GM12878 (cell line): ENCODE data around the gene ABCA13. TPM values are rescaled to one million over a fixed set of nuclear protein-coding genes. Genes with fewer than 3 reads are reported as not detected.

Experiments
- ATAC-seq: fragments of 200-7000 bp; cut with Tn5 transposase; 3 replicates; pipeline ENCODE4 v1.9.1; 2020; ENCODE audit warnings: mild to moderate bottlenecking, moderate library complexity
- BruUV-seq: library from RNA; stranded (reverse); fragments of 400-500 nt; replicated peaks from 2 replicates; lab custom pipeline; 2021; lab: Mats Ljungman, UMichigan
- CTCF ChIA-PET: fragments of 300-600 bp; sonication (Branson Sonifier 250); formaldehyde crosslinking; extraction: SDS; loops from one replicate; lab custom pipeline; 2021; ENCODE audit warnings: inconsistent platforms; lab: Yijun Ruan, JAX
- POLR2A ChIA-PET: fragments of 350-600 bp; formaldehyde crosslinking; extraction: SDS; loops from one replicate; lab custom pipeline; 2021; ENCODE audit warnings: inconsistent platforms; lab: Charles Lee
- RAD21 ChIA-PET: fragments of 300-600 bp; sonication (Branson Sonifier 250); formaldehyde crosslinking; loops from one replicate; lab custom pipeline; 2023; ENCODE audit warnings: antibody characterized with exemption; ENCODE audit not compliant: unreplicated experiment; lab: Charles Lee
- SMC1A ChIA-PET: fragments of 300-600 bp; sonication (Branson Sonifier 250); formaldehyde crosslinking; loops from one replicate; lab custom pipeline; 2023; ENCODE audit not compliant: unreplicated experiment, uncharacterized antibody; lab: Charles Lee
- DNase-seq: peaks from one replicate; pipeline ENCODE4 v3.0.0-alpha.2; 2011; ENCODE audit warnings: low read depth, low spot score
- FAIRE-seq: peaks from 3 replicates; lab custom pipeline; 2011; peaks lifted over from hg19 to GRCh38; lab: Jason Lieb, UNC
- H2AFZ ChIP-seq: 2 replicates; pipeline ENCODE4 v1.6.0; 2011; ENCODE audit warnings: low read depth, low read length, control low read depth; ENCODE audit not compliant: control insufficient read depth
- H3K27ac ChIP-seq: 2 replicates; pipeline ENCODE4 v1.5.1; 2011; ENCODE audit warnings: control low read depth; ENCODE audit not compliant: control insufficient read depth, insufficient read depth
- H3K27me3 ChIP-seq, 2 experiments: replicated peaks in 1 of 2; 2 replicates each; pipeline versions ENCODE4 v1.6.0 to v1.6.1; 2011; ENCODE audit warnings: low read length in 1 of 2; ENCODE audit not compliant: control insufficient read depth in 2 of 2, insufficient read depth in 2 of 2
- H3K36me3 ChIP-seq, 2 experiments: 2 replicates each; pipeline ENCODE4 v1.5.1; 2011; ENCODE audit warnings: low read length in 1 of 2; ENCODE audit not compliant: control insufficient read depth in 2 of 2, insufficient read depth in 2 of 2
- H3K4me1 ChIP-seq: 2 replicates; pipeline ENCODE4 v1.6.1; 2011; ENCODE audit warnings: mild to moderate bottlenecking, low read length, moderate library complexity, mixed read lengths; ENCODE audit not compliant: control insufficient read depth, insufficient read depth
- H3K4me2 ChIP-seq: 2 replicates; pipeline ENCODE4 v1.6.0; 2011; ENCODE audit warnings: control low read depth; ENCODE audit not compliant: control insufficient read depth, insufficient read depth
- H3K4me3 ChIP-seq: fragments of 200-600 bp; sonication (generic); 2 replicates; pipeline ENCODE4 v1.5.1; 2016
- H3K79me2 ChIP-seq: 2 replicates; pipeline ENCODE4 v1.6.0; 2011; ENCODE audit warnings: low read length; ENCODE audit not compliant: control insufficient read depth, insufficient read depth
- H3K9ac ChIP-seq: 2 replicates; pipeline ENCODE4 v1.8.0; 2011; ENCODE audit warnings: low read length, control low read depth, mixed read lengths; ENCODE audit not compliant: control insufficient read depth, insufficient read depth
- H3K9me3 ChIP-seq: replicated peaks from 3 replicates; pipeline ENCODE4 v1.5.1; 2011; ENCODE audit warnings: mild to moderate bottlenecking, low read length; ENCODE audit not compliant: control insufficient read depth, insufficient read depth
- H4K20me1 ChIP-seq: 2 replicates; pipeline ENCODE4 v1.6.0; 2011; ENCODE audit not compliant: control insufficient read depth, insufficient read depth
- CBFB ChIP-seq: IDR thresholded peaks from 2 replicates; pipeline ENCODE4 v1.6.1; 2016; ENCODE audit warnings: antibody characterized with exemption, low read depth
- HCFC1 ChIP-seq: fragments of 150-350 bp; IDR thresholded peaks from 2 replicates; pipeline ENCODE4 v1.6.1; 2014; ENCODE audit warnings: low read length
- HDAC2 ChIP-seq: fragments of 200-600 bp; sonication (generic); IDR thresholded peaks from 2 replicates; pipeline ENCODE4 v1.6.1; 2017
- HSF1 ChIP-seq: fragments of 150-350 bp; IDR thresholded peaks from 2 replicates; pipeline ENCODE4 v1.6.1; 2014; ENCODE audit warnings: mild to moderate bottlenecking, low read depth, low read length
- IRF4 ChIP-seq: IDR thresholded peaks from 2 replicates; pipeline ENCODE4 v1.6.1; 2011; ENCODE audit warnings: low read depth, low read length
- MEF2A ChIP-seq: IDR thresholded peaks from 2 replicates; pipeline ENCODE4 v1.6.1; 2011; ENCODE audit warnings: low read depth, mild to moderate bottlenecking, low read length, moderate library complexity; ENCODE audit not compliant: insufficient read depth
- NFIC ChIP-seq: IDR thresholded peaks from 2 replicates; pipeline ENCODE4 v1.6.1; 2012; ENCODE audit warnings: low read depth, mild to moderate bottlenecking, inconsistent platforms, low read length, moderate library complexity
- RAD51 ChIP-seq: fragments of 450-650 bp; IDR thresholded peaks from 2 replicates; pipeline ENCODE4 v1.6.1; 2016; ENCODE audit warnings: moderate library complexity, mild to moderate bottlenecking, inconsistent platforms
- RELB ChIP-seq: fragments of 450-650 bp; IDR thresholded peaks from 2 replicates; pipeline ENCODE4 v1.6.1; 2017; ENCODE audit warnings: low read depth, mild to moderate bottlenecking, moderate library complexity
- TAF1 ChIP-seq: IDR thresholded peaks from 2 replicates; pipeline ENCODE4 v1.6.1; 2011; ENCODE audit warnings: mild to moderate bottlenecking, low read depth, low read length, borderline replicate concordance
- TCF12 ChIP-seq: IDR thresholded peaks from 2 replicates; pipeline ENCODE4 v1.6.1; 2011; ENCODE audit warnings: low read depth, mild to moderate bottlenecking, low read length
- ZBED1 ChIP-seq: IDR thresholded peaks from 2 replicates; pipeline ENCODE4 v1.6.1; 2016; ENCODE audit warnings: borderline replicate concordance
- ZBTB11 ChIP-seq: fragments of 450-650 bp; formaldehyde crosslinking; IDR thresholded peaks from 2 replicates; pipeline ENCODE4 v1.5.0; 2022; ENCODE audit warnings: mild to moderate bottlenecking, missing genetic modification characterization
- ZNF217 ChIP-seq: fragments of 450-650 bp; IDR thresholded peaks from 2 replicates; pipeline ENCODE4 v1.6.1; 2017; ENCODE audit warnings: antibody characterized with exemption, mild to moderate bottlenecking
- WGBS: methylation state at CpG from one replicate; pipeline ENCODE4 v1.1.6; 2016; ENCODE audit warnings: low lambda C conversion rate; ENCODE audit not compliant: insufficient replicate concordance, insufficient coverage; ENCODE audit errors: missing lambda C conversion rate; 5-methylcytosine and 5-hydroxymethylcytosine counted together
- in situ Hi-C: fragments of 300-500 bp; cut with MboI; formaldehyde crosslinking; loops from 9 replicates; pipeline ENCODE4 v1.14.3; 2018; ENCODE audit warnings: mixed read lengths
- intact Hi-C: fragments of 100-400 bp; cut with micrococcal nuclease; formaldehyde crosslinking; loops from one replicate; pipeline ENCODE4 v1.14.2; 2022; ENCODE audit not compliant: unreplicated experiment
- polyA plus RNA-seq, 11 experiments: library from polyadenylated mRNA; depleted of rRNA in 4 of 11; unstranded in 6 of 11; stranded (reverse) in 5 of 11; fragments of >200 nt; fragmentation: Nextera tagmentation in 4 of 11; fragmentation: Illumina TruSeq in 1 of 11; extraction: Ambion mirVana in 4 of 11; extraction: Trizol in 1 of 11; gene quantifications; 1 replicate in 1 of 11; 2 replicates in 10 of 11; pipeline versions ENCODE4 v1.2.1 to v1.2.3, GENCODE V29; 2011 to 2016; ENCODE audit warnings: inconsistent platforms in 2 of 11, missing spikeins in 2 of 11, low read depth in 1 of 11
- total RNA-seq, 4 experiments: library from RNA; depleted of rRNA in 3 of 4; stranded (reverse); fragments of >200 nt in 3 of 4; fragmentation: Illumina TruSeq in 1 of 4; extraction: Trizol in 1 of 4; gene quantifications; 2 replicates each; pipeline versions ENCODE4 v1.2.1 to v1.2.3, GENCODE V29; 2013 to 2021

The ABCA13 gene
- total and polyA plus RNA-seq, 10 of the 15 experiments (the other 5 are each of a cell fraction or from before 2014, with no cell fraction given): under 0.01 to 0.98 (median 0.04) TPM; not detected in 2

- Histone ChIP-seq H3K4me2 (no peak overlapping the region), H3K4me3 (no peak overlapping the region), H2AFZ (no peak overlapping the region), H3K9me3 (no peaks in the 10 kb centered on the region), H3K4me1 (no peaks in the 10 kb centered on the region), H3K36me3 (no peaks in the 10 kb centered on the region), H3K9ac (no peak overlapping the region), H3K27me3 (no peaks in the 10 kb centered on the region), H4K20me1 (no peaks in the 10 kb centered on the region), H3K79me2 (no peaks in the 10 kb centered on the region), H3K27ac (no peak overlapping the region)
- in situ Hi-C loops: no loop called here
- FAIRE-seq (no peak), ATAC-seq (no peak), DNase-seq (no peak)
- WGBS: 43% methylated on average over 2 of the region's 2 CpGs
- SMC1A ChIA-PET: no interaction called here
- intact Hi-C loops: no loop called here
- RAD21 ChIA-PET: no interaction called here
- CTCF ChIA-PET: interaction anchor here (1.6 kb wide), 1 partner anchor 12 kb away, joined by 4 read pairs; no protein-coding TSS in a partner anchor
- TF ChIP-seq ZBED1 (no peak), ZBTB11 (CRISPR knock-in tag) (no peak)
- BruUV-seq: no TSS peak
- POLR2A ChIA-PET: no interaction called here
Observed at GRCh38 chr7:48548667-48549066, 377.4 kb downstream of the ABCA13 start.

- no peak overlapping the region for H3K27ac ChIP-seq
- in situ Hi-C loops: no loop called here
- CTCF ChIA-PET: no interaction called here
- intact Hi-C loops: no loop called here
- no peaks in the 10 kb centered on the region for H3K9me3 ChIP-seq
- POLR2A ChIA-PET: no interaction called here
- no peaks in the 10 kb centered on the region for H3K4me1 ChIP-seq
- H2AFZ ChIP-seq: no peak overlapping the region
- no peaks in the 10 kb centered on the region for H4K20me1 ChIP-seq
- no peak overlapping the region for H3K4me2 ChIP-seq
- RAD21 ChIA-PET: no interaction called here
- no peaks in the 10 kb centered on the region for H3K27me3 ChIP-seq
- no TSS peak for BruUV-seq
- no peak for DNase-seq
- H3K36me3 ChIP-seq: no peaks in the 10 kb centered on the region
- no peaks in the 10 kb centered on the region for H3K79me2 ChIP-seq
- FAIRE-seq: no peak
- SMC1A ChIA-PET: no interaction called here
- no peak for ATAC-seq
- H3K4me3 ChIP-seq: no peak overlapping the region
- no peak overlapping the region for H3K9ac ChIP-seq
- TF ChIP-seq TAF1 (no peak), NFIC (no peak), RELB (no peak), HSF1 (no peak), RAD51 (no peak), IRF4 (no peak), CBFB (no peak), ZBED1 (no peak), HDAC2 (no peak), ZNF217 (no peak), HCFC1 (no peak), TCF12 (no peak), MEF2A (no peak)
Observed at GRCh38 chr7:48551652-48552051, 380.4 kb downstream of the ABCA13 start.
